ENCODE measurements around the gene LRRN2.

LRRN2 gene

GRCh38 chr1:204688776-204689175 lies 3.2 kb upstream of the LRRN2 start:
- no peak for DNase-seq

GRCh38 chr1:204688007-204688406 lies 2.5 kb upstream of the LRRN2 start:
- no peak for DNase-seq

- DNase-seq = no peak
Measured at GRCh38 chr1:204684571-204685235, 835 bp downstream of the LRRN2 start.

- no peak for DNase-seq
Measured at GRCh38 chr1:204684206-204684570, 1.4 kb downstream of the LRRN2 start.

GRCh38 chr1:204683284-204684205 lies 2.0 kb downstream of the LRRN2 start:
- no peak for DNase-seq

- no peak for DNase-seq
Measured at GRCh38 chr1:204680461-204680860, 5.1 kb downstream of the LRRN2 start.

GRCh38 chr1:204680051-204680450 lies 5.5 kb downstream of the LRRN2 start:
- no peak for DNase-seq

- DNase-seq = no peak
Measured at GRCh38 chr1:204678721-204679475, 6.6 kb downstream of the LRRN2 start.

GRCh38 chr1:204677864-204678263 lies 7.7 kb downstream of the LRRN2 start:
- DNase-seq = no peak

GRCh38 chr1:204676043-204676442 lies 9.5 kb downstream of the LRRN2 start:
- no peak for DNase-seq

GRCh38 chr1:204673909-204674649 lies 11.5 kb downstream of the LRRN2 start:
- DNase-seq = peak; percentile 33

- no peak for DNase-seq
Measured at GRCh38 chr1:204673209-204673608, 12.3 kb downstream of the LRRN2 start.

GRCh38 chr1:204672482-204673121 lies 12.9 kb downstream of the LRRN2 start:
- DNase-seq = no peak

- DNase-seq = no peak
Measured at GRCh38 chr1:204672069-204672468, 13.5 kb downstream of the LRRN2 start.

GRCh38 chr1:204670152-204670927 lies 15.2 kb downstream of the LRRN2 start:
- DNase-seq = no peak

GRCh38 chr1:204669579-204669978 lies 16.0 kb downstream of the LRRN2 start:
- DNase-seq = no peak

- no peak for DNase-seq
Measured at GRCh38 chr1:204664384-204664651, 21.2 kb downstream of the LRRN2 start.

- DNase-seq = no peak
Measured at GRCh38 chr1:204663644-204664383, 21.7 kb downstream of the LRRN2 start.

GRCh38 chr1:204662530-204662929 lies 23.0 kb downstream of the LRRN2 start:
- no peak for DNase-seq

- DNase-seq = no peak
Measured at GRCh38 chr1:204660509-204660908, 25.0 kb downstream of the LRRN2 start.

- DNase-seq = no peak
Measured at GRCh38 chr1:204659056-204659455, 26.5 kb downstream of the LRRN2 start.

Measured in NCI-H2029 (cell line).